ENCODE data around the gene FBLN1.
A peak's percentile ranks its signal among the peaks of the same experiment; 100 is the strongest.

FBLN1 gene

GRCh38 chr22:45503050-45503815 lies 550 bp downstream of the FBLN1 start:
- H3K27ac ChIP-seq (ENCODE audit: low read depth in 2 of 2, low read length in 2 of 2): peak overlapping the region; percentile 57 to 58
- peak overlapping the region; percentile 32 to 61 for H3K4me3 ChIP-seq (ENCODE audit: low read length in 2 of 2)
- H3K27me3 ChIP-seq (ENCODE audit: control insufficient read depth in 2 of 2, insufficient read depth in 2 of 2, low read length in 2 of 2): peaks cover 7 to 22% of the 10 kb centered on the region in 2 donors
- no peaks in the 10 kb centered on the region for H3K9me3 ChIP-seq (ENCODE audit: control insufficient read depth in 2 of 2, low read length in 2 of 2)
- H3K36me3 ChIP-seq (ENCODE audit: control insufficient read depth in 2 of 2, insufficient read depth in 2 of 2, low read length in 2 of 2): no peaks in the 10 kb centered on the region
- peaks cover 3 to 5% of the 10 kb centered on the region in 2 donors for H3K4me1 ChIP-seq (ENCODE audit: control insufficient read depth in 2 of 2, insufficient read depth in 2 of 2, low read length in 2 of 2)
- peak overlapping the region; percentile 41 to 44 for H3K9ac ChIP-seq (ENCODE audit: low read depth in 1 of 2, low read length in 2 of 2)

GRCh38 chr22:45503816-45504372 lies 1.2 kb downstream of the FBLN1 start:
- H3K9me3 ChIP-seq (ENCODE audit: control insufficient read depth in 2 of 2, low read length in 2 of 2): no peaks in the 10 kb centered on the region
- H3K36me3 ChIP-seq (ENCODE audit: control insufficient read depth in 2 of 2, insufficient read depth in 2 of 2, low read length in 2 of 2): no peaks in the 10 kb centered on the region
- H3K27ac ChIP-seq (ENCODE audit: low read depth in 2 of 2, low read length in 2 of 2): peak overlapping the region; percentile 57 to 58
- H3K9ac ChIP-seq (ENCODE audit: low read depth in 1 of 2, low read length in 2 of 2): peak overlapping the region; percentile 41 to 44
- H3K4me3 ChIP-seq (ENCODE audit: low read length in 2 of 2): peak overlapping the region; percentile 32 to 61
- peaks cover 5 to 22% of the 10 kb centered on the region in 2 donors for H3K27me3 ChIP-seq (ENCODE audit: control insufficient read depth in 2 of 2, insufficient read depth in 2 of 2, low read length in 2 of 2)
- peaks cover 3 to 5% of the 10 kb centered on the region in 2 donors for H3K4me1 ChIP-seq (ENCODE audit: control insufficient read depth in 2 of 2, insufficient read depth in 2 of 2, low read length in 2 of 2)

GRCh38 chr22:45504373-45505341 lies 2.0 kb downstream of the FBLN1 start:
- Histone ChIP-seq H3K27me3 (ENCODE audit: control insufficient read depth in 2 of 2, insufficient read depth in 2 of 2, low read length in 2 of 2) (peaks cover 5 to 22% of the 10 kb centered on the region in 2 donors), H3K36me3 (ENCODE audit: control insufficient read depth in 2 of 2, insufficient read depth in 2 of 2, low read length in 2 of 2) (no peaks in the 10 kb centered on the region), H3K9me3 (ENCODE audit: control insufficient read depth in 2 of 2, low read length in 2 of 2) (no peaks in the 10 kb centered on the region), H3K4me3 (ENCODE audit: low read length in 2 of 2) (peak overlapping the region; percentile 17 to 39), H3K4me1 (ENCODE audit: control insufficient read depth in 2 of 2, insufficient read depth in 2 of 2, low read length in 2 of 2) (peaks cover 3 to 5% of the 10 kb centered on the region in 2 donors), H3K27ac (ENCODE audit: low read depth in 2 of 2, low read length in 2 of 2) (peak overlapping the region; percentile 57 to 58), H3K9ac (ENCODE audit: low read depth in 1 of 2, low read length in 2 of 2) (peak overlapping the region in 1 of 2 donors; percentile 17)

- H3K4me1 ChIP-seq (ENCODE audit: control insufficient read depth in 2 of 2, insufficient read depth in 2 of 2, low read length in 2 of 2): peaks cover 5 to 9% of the 10 kb centered on the region in 2 donors
- no peak overlapping the region for H3K27ac ChIP-seq (ENCODE audit: low read depth in 2 of 2, low read length in 2 of 2)
Observed at GRCh38 chr22:45505991-45506747, 3.5 kb downstream of the FBLN1 start.

GRCh38 chr22:45506816-45507360 lies 4.2 kb downstream of the FBLN1 start:
- Histone ChIP-seq H3K4me3 (ENCODE audit: low read length in 2 of 2) (no peak overlapping the region), H3K9me3 (ENCODE audit: control insufficient read depth in 2 of 2, low read length in 2 of 2) (no peaks in the 10 kb centered on the region), H3K27me3 (ENCODE audit: control insufficient read depth in 2 of 2, insufficient read depth in 2 of 2, low read length in 2 of 2) (peaks cover 5 to 18% of the 10 kb centered on the region in 2 donors), H3K27ac (ENCODE audit: low read depth in 2 of 2, low read length in 2 of 2) (no peak overlapping the region), H3K4me1 (ENCODE audit: control insufficient read depth in 2 of 2, insufficient read depth in 2 of 2, low read length in 2 of 2) (peaks cover 5 to 9% of the 10 kb centered on the region in 2 donors), H3K9ac (ENCODE audit: low read depth in 1 of 2, low read length in 2 of 2) (no peak overlapping the region), H3K36me3 (ENCODE audit: control insufficient read depth in 2 of 2, insufficient read depth in 2 of 2, low read length in 2 of 2) (no peaks in the 10 kb centered on the region)

More at GRCh38 chr22:45505991-45506747, 3.5 kb downstream of the FBLN1 start:
- Histone ChIP-seq H3K4me3 (ENCODE audit: low read length in 2 of 2) (no peak overlapping the region), H3K27me3 (ENCODE audit: control insufficient read depth in 2 of 2, insufficient read depth in 2 of 2, low read length in 2 of 2) (peaks cover 5 to 22% of the 10 kb centered on the region in 2 donors), H3K9me3 (ENCODE audit: control insufficient read depth in 2 of 2, low read length in 2 of 2) (no peaks in the 10 kb centered on the region), H3K9ac (ENCODE audit: low read depth in 1 of 2, low read length in 2 of 2) (no peak overlapping the region), H3K36me3 (ENCODE audit: control insufficient read depth in 2 of 2, insufficient read depth in 2 of 2, low read length in 2 of 2) (no peaks in the 10 kb centered on the region)

- Histone ChIP-seq H3K9me3 (ENCODE audit: control insufficient read depth in 2 of 2, low read length in 2 of 2) (no peaks in the 10 kb centered on the region), H3K36me3 (ENCODE audit: control insufficient read depth in 2 of 2, insufficient read depth in 2 of 2, low read length in 2 of 2) (no peaks in the 10 kb centered on the region), H3K4me1 (ENCODE audit: control insufficient read depth in 2 of 2, insufficient read depth in 2 of 2, low read length in 2 of 2) (peaks cover 5 to 12% of the 10 kb centered on the region in 2 donors), H3K4me3 (ENCODE audit: low read length in 2 of 2) (no peak overlapping the region), H3K27me3 (ENCODE audit: control insufficient read depth in 2 of 2, insufficient read depth in 2 of 2, low read length in 2 of 2) (peaks cover 5 to 14% of the 10 kb centered on the region in 2 donors), H3K27ac (ENCODE audit: low read depth in 2 of 2, low read length in 2 of 2) (no peak overlapping the region), H3K9ac (ENCODE audit: low read depth in 1 of 2, low read length in 2 of 2) (no peak overlapping the region)
Observed at GRCh38 chr22:45507798-45508197, 5.1 kb downstream of the FBLN1 start.

- peaks cover 5 to 7% of the 10 kb centered on the region in 2 donors for H3K4me1 ChIP-seq (ENCODE audit: control insufficient read depth in 2 of 2, insufficient read depth in 2 of 2, low read length in 2 of 2)
- no peaks in the 10 kb centered on the region for H3K36me3 ChIP-seq (ENCODE audit: control insufficient read depth in 2 of 2, insufficient read depth in 2 of 2, low read length in 2 of 2)
- peaks cover 0 to 9% of the 10 kb centered on the region in 2 donors for H3K27me3 ChIP-seq (ENCODE audit: control insufficient read depth in 2 of 2, insufficient read depth in 2 of 2, low read length in 2 of 2)
- no peak overlapping the region for H3K27ac ChIP-seq (ENCODE audit: low read depth in 2 of 2, low read length in 2 of 2)
- H3K4me3 ChIP-seq (ENCODE audit: low read length in 2 of 2): no peak overlapping the region
- H3K9ac ChIP-seq (ENCODE audit: low read depth in 1 of 2, low read length in 2 of 2): no peak overlapping the region
- no peaks in the 10 kb centered on the region for H3K9me3 ChIP-seq (ENCODE audit: control insufficient read depth in 2 of 2, low read length in 2 of 2)
Observed at GRCh38 chr22:45508814-45509213, 6.1 kb downstream of the FBLN1 start.

- Histone ChIP-seq H3K4me3 (ENCODE audit: low read length in 2 of 2) (no peak overlapping the region), H3K27ac (ENCODE audit: low read depth in 2 of 2, low read length in 2 of 2) (peak overlapping the region in 1 of 2 donors; percentile 23), H3K9me3 (ENCODE audit: control insufficient read depth in 2 of 2, low read length in 2 of 2) (no peaks in the 10 kb centered on the region), H3K27me3 (ENCODE audit: control insufficient read depth in 2 of 2, insufficient read depth in 2 of 2, low read length in 2 of 2) (peaks cover 0 to 7% of the 10 kb centered on the region in 2 donors), H3K9ac (ENCODE audit: low read depth in 1 of 2, low read length in 2 of 2) (no peak overlapping the region), H3K4me1 (ENCODE audit: control insufficient read depth in 2 of 2, insufficient read depth in 2 of 2, low read length in 2 of 2) (peaks cover 5 to 7% of the 10 kb centered on the region in 2 donors), H3K36me3 (ENCODE audit: control insufficient read depth in 2 of 2, insufficient read depth in 2 of 2, low read length in 2 of 2) (no peaks in the 10 kb centered on the region)
Observed at GRCh38 chr22:45510376-45511232, 7.9 kb downstream of the FBLN1 start.

All from mucosa of rectum (tissue), 2 donors.